ENCODE data around the gene MEAF6.

DNA sequence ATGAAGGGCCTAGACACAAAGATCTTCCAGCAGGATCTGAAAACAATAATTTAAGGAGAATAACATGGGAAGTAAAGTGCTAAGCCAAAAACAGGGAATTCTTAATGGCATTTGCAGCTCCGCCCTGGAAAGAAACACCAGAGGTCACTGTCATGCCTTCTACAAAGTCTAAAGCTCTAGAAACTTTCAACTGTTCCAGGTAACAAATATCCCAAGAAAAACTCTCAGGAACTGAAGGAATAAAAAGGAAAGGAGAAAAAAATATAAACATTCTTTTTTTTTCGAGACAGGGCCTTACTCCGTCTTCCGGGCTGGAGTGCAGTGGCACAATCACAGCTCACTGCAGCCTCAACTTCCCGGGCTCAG, 27.0 kb downstream of the MEAF6 start:
- no peak for TF ChIP-seq POLR2A (IDR thresholded peaks at IDR 0.05)
- TF ChIP-seq, protein P1, sequence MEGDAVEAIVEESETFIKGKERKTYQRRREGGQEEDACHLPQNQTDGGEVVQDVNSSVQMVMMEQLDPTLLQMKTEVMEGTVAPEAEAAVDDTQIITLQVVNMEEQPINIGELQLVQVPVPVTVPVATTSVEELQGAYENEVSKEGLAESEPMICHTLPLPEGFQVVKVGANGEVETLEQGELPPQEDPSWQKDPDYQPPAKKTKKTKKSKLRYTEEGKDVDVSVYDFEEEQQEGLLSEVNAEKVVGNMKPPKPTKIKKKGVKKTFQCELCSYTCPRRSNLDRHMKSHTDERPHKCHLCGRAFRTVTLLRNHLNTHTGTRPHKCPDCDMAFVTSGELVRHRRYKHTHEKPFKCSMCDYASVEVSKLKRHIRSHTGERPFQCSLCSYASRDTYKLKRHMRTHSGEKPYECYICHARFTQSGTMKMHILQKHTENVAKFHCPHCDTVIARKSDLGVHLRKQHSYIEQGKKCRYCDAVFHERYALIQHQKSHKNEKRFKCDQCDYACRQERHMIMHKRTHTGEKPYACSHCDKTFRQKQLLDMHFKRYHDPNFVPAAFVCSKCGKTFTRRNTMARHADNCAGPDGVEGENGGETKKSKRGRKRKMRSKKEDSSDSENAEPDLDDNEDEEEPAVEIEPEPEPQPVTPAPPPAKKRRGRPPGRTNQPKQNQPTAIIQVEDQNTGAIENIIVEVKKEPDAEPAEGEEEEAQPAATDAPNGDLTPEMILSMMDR (IDR thresholded peaks at IDR 0.05) = no peak

All from Peyer's patch (tissue), 4 donors.